ENCODE results near the gene GALNT18. TPM values are rescaled to one million over a fixed set of nuclear protein-coding genes. Genes with fewer than 3 reads are reported as not detected.

Gene GALNT18
- total RNA-seq, 1 experiment from 2014 or later, result 1.7 TPM

DNA sequence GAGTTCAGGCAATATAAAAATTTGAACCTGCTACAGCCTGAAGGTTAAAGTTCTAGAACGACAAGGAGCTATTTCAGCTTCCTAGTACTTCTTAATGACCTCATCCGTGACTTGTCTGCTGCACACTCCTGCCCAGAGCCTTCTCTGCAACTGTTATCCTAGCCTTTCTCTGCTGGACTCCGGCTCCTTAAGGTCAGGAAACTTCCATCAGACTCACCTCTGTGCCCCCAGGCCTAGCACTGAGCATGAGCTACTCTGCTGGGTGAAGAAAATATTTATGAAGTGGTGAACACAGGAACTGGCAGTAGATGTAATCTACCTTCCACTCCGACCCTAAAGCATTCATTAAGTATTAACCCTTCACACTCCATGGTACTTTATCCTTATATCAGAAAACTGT is 287.2 kb downstream of the GALNT18 start:
- TF ChIP-seq, protein P1, sequence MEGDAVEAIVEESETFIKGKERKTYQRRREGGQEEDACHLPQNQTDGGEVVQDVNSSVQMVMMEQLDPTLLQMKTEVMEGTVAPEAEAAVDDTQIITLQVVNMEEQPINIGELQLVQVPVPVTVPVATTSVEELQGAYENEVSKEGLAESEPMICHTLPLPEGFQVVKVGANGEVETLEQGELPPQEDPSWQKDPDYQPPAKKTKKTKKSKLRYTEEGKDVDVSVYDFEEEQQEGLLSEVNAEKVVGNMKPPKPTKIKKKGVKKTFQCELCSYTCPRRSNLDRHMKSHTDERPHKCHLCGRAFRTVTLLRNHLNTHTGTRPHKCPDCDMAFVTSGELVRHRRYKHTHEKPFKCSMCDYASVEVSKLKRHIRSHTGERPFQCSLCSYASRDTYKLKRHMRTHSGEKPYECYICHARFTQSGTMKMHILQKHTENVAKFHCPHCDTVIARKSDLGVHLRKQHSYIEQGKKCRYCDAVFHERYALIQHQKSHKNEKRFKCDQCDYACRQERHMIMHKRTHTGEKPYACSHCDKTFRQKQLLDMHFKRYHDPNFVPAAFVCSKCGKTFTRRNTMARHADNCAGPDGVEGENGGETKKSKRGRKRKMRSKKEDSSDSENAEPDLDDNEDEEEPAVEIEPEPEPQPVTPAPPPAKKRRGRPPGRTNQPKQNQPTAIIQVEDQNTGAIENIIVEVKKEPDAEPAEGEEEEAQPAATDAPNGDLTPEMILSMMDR (conservative IDR thresholded peaks at IDR 0.05), result no peak
- Histone ChIP-seq H3K79me2 (ENCODE audit: insufficient read depth, low read length) (no peaks in the 10 kb centered on the region), H3K79me1 (ENCODE audit: insufficient read depth, low read depth, low read length, poor library complexity, severe bottlenecking) (no peaks in the 10 kb centered on the region), H3K23ac (ENCODE audit: insufficient read length, low read depth, low read length) (no peak overlapping the region), H3K4me2 (ENCODE audit: insufficient read depth, insufficient read length, low read length) (no peak overlapping the region), H4K5ac (ENCODE audit: insufficient read length, low read depth, low read length) (no peak overlapping the region), H3T11ph (ENCODE audit: low read length) (no peak overlapping the region), H3K18ac (ENCODE audit: insufficient read length, low read depth, low read length) (no peak overlapping the region), H2BK15ac (ENCODE audit: low read depth, low read length) (no peak overlapping the region), H2BK5ac (ENCODE audit: insufficient read length, low read length) (no peak overlapping the region), H3K9me3 (ENCODE audit: control insufficient read depth, low read depth, low read length) (no peaks in the 10 kb centered on the region), H3K4ac (ENCODE audit: low read depth, low read length) (no peak overlapping the region), H4K8ac (replicated peaks; ENCODE audit: insufficient read length, low read depth, low read length) (no peak overlapping the region), H3K27me3 (ENCODE audit: insufficient read depth, low read length) (no peaks in the 10 kb centered on the region), H4K20me1 (ENCODE audit: control insufficient read depth, insufficient read depth, insufficient read length) (no peaks in the 10 kb centered on the region), H2BK20ac (ENCODE audit: low read depth, low read length, poor library complexity, severe bottlenecking) (no peak overlapping the region), H3K27ac (ENCODE audit: insufficient read length, low read depth, low read length) (no peak overlapping the region), H2BK120ac (ENCODE audit: low read depth, low read length, poor library complexity, severe bottlenecking) (no peak overlapping the region), H3K56ac (ENCODE audit: insufficient read length, low read depth, low read length) (no peak overlapping the region), H4K91ac (ENCODE audit: insufficient read length, low read depth, low read length) (no peak overlapping the region), H2AK5ac (ENCODE audit: insufficient read length, low read length) (no peak overlapping the region), H2BK12ac (ENCODE audit: insufficient read length, low read depth, low read length) (no peak overlapping the region), H2AFZ (ENCODE audit: low read length) (no peak overlapping the region), H3K14ac (ENCODE audit: insufficient read depth, low read length) (no peak overlapping the region), H3K23me2 (ENCODE audit: insufficient read length, low read depth, low read length, poor library complexity, severe bottlenecking) (no peaks in the 10 kb centered on the region), H3K4me1 (ENCODE audit: insufficient read depth, low read length) (no peaks in the 10 kb centered on the region), H3K9ac (ENCODE audit: extremely low read depth, insufficient read length, low read length) (no peak overlapping the region)
- peaks cover 2% of the 10 kb centered on the region for H3K27me3 Mint-ChIP-seq (ENCODE audit: low read depth)
- no peak for DNase-seq
- peaks cover 11 to 23% of the 10 kb centered on the region in 2 experiments; a peak in 3 of 4 replicates for H3K4me1 Mint-ChIP-seq
- no peak overlapping the region; a peak in 2 of 7 replicates for H3K27ac Mint-ChIP-seq
- H3K4me3 Mint-ChIP-seq, result no peak overlapping the region
- H3K36me3 Mint-ChIP-seq (ENCODE audit: insufficient read depth in 1 of 3, low read depth in 3 of 3), result no peaks in the 10 kb centered on the region
- H3K9me3 Mint-ChIP-seq, result no peaks in the 10 kb centered on the region
- WGBS (ENCODE audit: extremely low coverage, insufficient read length, low lambda C conversion rate), result no CpG with 5 or more reads among the region's 4 CpGs
